Psoas muscle (tissue), 8 donors: ENCODE results near the gene SCAMP3. TPM values are rescaled to one million over a fixed set of nuclear protein-coding genes. Genes with fewer than 3 reads are reported as not detected.

ENCODE experiments used
- ATAC-seq, 4 donors: fragments of 200-7000 bp; cut with Tn5 transposase; one replicate each; pipeline ENCODE4 v1.9.1; 2020; ENCODE audit warnings: moderate library complexity in 3 of 4, mild to moderate bottlenecking in 2 of 4
- DNase-seq, 2 donors: peaks; one replicate each; pipeline ENCODE4 v3.0.0-alpha.2; 2020
- H3K27ac ChIP-seq: fragments of 200-600 bp; one replicate; pipeline ENCODE4 v1.8.0; 2022
- H3K27me3 ChIP-seq, 3 donors: fragments of 200-600 bp in 1 of 3; one replicate each; pipeline versions ENCODE4 v1.6.1 to v1.8.0; 2013 to 2022; ENCODE audit warnings: low read length in 2 of 3, mild to moderate bottlenecking in 2 of 3, moderate library complexity in 1 of 3; ENCODE audit not compliant: insufficient read depth in 3 of 3
- H3K36me3 ChIP-seq, 2 donors: fragments of 200-600 bp in 1 of 2; one replicate each; pipeline versions ENCODE4 v1.6.1 to v1.8.0; 2013 to 2022; ENCODE audit warnings: low read depth in 1 of 2, mild to moderate bottlenecking in 1 of 2, moderate library complexity in 1 of 2; ENCODE audit not compliant: insufficient read depth in 1 of 2
- H3K4me1 ChIP-seq: fragments of 200-600 bp; one replicate; pipeline ENCODE4 v1.8.0; 2022
- H3K4me3 ChIP-seq: fragments of 200-600 bp; one replicate; pipeline ENCODE4 v1.8.0; 2022; ENCODE audit warnings: mild to moderate bottlenecking
- H3K9me3 ChIP-seq: fragments of 200-600 bp; one replicate; pipeline ENCODE4 v1.8.0; 2022
- WGBS, 3 donors: extraction: QIAGEN DNeasy Blood & Tissue Kit; methylation state at CpG; one replicate each; pipeline versions ENCODE4 v1.1.6 to v1.1.7; 2013; 5-methylcytosine and 5-hydroxymethylcytosine counted together
- intact Hi-C, 2 donors: fragments of 100-400 bp; cut with DNase I; formaldehyde crosslinking; loops; one replicate each; pipeline versions ENCODE4 v1.11.0 to v1.14.2; 2022
- polyA plus RNA-seq, 3 donors: library from polyadenylated mRNA; stranded (reverse); fragments of 200-250 nt; gene quantifications; one replicate each; pipeline ENCODE4 v1.2.3, GENCODE V29; 2013
- total RNA-seq, 4 donors: library from RNA; stranded (reverse); fragmentation: NEBNext Ultra II Directional in 2 of 4; extraction: Animal tissue kit (Norgen Biotek cat#: 25700) in 2 of 4; gene quantifications; one replicate each; pipeline versions ENCODE4 v1.2.1 to v1.2.4, GENCODE V29; 2021 to 2023
- TF ChIP-seq, protein P1 (sequence below): fragments of 200-600 bp; IDR thresholded peaks from one replicate; pipeline ENCODE4 v1.8.0; 2022; ENCODE audit warnings: antibody characterized with exemption
- donor health status: healthy with polysubstance abuse.
- donor health status: DM: no; HTN: no; CAD: no; lungs with moderate emphysema.
- donor health status: Bipolar disorder and iron deficiency.
- donor health status: healthy.
- donor health status: DM: yes; HTN: yes; CAD: no.
- donor health status: DM: no; HTN: no; CAD: no.
- donor health status: DM: no; HTN: no; CAD: no.
- donor health status: DM: yes; HTN: yes; CAD: no.

The SCAMP3 gene
- total and polyA plus RNA-seq, 7 donors, result 49.5 to 159 (median 70.7) TPM

DNA sequence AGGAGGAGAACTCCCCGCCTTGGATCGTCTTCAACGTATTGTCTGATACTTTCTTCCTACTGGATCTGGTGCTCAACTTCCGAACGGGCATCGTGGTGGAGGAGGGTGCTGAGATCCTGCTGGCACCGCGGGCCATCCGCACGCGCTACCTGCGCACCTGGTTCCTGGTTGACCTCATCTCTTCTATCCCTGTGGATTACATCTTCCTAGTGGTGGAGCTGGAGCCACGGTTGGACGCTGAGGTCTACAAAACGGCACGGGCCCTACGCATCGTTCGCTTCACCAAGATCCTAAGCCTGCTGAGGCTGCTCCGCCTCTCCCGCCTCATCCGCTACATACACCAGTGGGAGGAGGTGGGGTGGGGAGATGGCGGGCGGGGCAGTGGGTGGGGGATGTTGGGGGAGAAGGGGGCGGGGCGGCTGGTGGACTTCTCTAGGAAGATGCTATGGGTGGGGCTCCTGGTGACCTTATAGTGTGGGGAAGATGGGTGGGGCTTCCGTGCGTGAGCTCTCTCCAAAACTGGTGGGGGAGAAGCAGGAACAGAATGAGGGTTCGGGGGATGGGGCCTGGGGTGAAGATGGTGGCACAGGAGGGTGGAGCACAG, 20.4 kb upstream of the SCAMP3 start:
- Histone ChIP-seq H3K9me3 (no peaks in the 10 kb centered on the region), H3K27me3 (no peaks in the 10 kb centered on the region), H3K27ac (no peak overlapping the region), H3K4me1 (peaks cover 7% of the 10 kb centered on the region), H3K4me3 (no peak overlapping the region), H3K36me3 (no peaks in the 10 kb centered on the region)
- DNase-seq (no peak), ATAC-seq (no peak)
- 93% methylated on average over 25 to 29 of the region's 29 CpGs for WGBS, 3 donors
- intact Hi-C loops, result no loop called here
- TF ChIP-seq, protein P1, sequence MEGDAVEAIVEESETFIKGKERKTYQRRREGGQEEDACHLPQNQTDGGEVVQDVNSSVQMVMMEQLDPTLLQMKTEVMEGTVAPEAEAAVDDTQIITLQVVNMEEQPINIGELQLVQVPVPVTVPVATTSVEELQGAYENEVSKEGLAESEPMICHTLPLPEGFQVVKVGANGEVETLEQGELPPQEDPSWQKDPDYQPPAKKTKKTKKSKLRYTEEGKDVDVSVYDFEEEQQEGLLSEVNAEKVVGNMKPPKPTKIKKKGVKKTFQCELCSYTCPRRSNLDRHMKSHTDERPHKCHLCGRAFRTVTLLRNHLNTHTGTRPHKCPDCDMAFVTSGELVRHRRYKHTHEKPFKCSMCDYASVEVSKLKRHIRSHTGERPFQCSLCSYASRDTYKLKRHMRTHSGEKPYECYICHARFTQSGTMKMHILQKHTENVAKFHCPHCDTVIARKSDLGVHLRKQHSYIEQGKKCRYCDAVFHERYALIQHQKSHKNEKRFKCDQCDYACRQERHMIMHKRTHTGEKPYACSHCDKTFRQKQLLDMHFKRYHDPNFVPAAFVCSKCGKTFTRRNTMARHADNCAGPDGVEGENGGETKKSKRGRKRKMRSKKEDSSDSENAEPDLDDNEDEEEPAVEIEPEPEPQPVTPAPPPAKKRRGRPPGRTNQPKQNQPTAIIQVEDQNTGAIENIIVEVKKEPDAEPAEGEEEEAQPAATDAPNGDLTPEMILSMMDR, result no peak

GRCh38 chr1:155279268-155279667, 17.1 kb upstream of the SCAMP3 start:
- no peaks in the 10 kb centered on the region for H3K9me3 ChIP-seq
- H3K27ac ChIP-seq, result no peak overlapping the region
- no peaks in the 10 kb centered on the region for H3K36me3 ChIP-seq
- intact Hi-C loops, result loop anchor here in 1 of 2 donors (5.0 kb wide), 1 partner anchor 43 kb away; the partner anchor contains the start of gene RUSC1
- DNase-seq (no peak), ATAC-seq (no peak)
- H3K4me3 ChIP-seq, result no peak overlapping the region
- H3K4me1 ChIP-seq, result peaks cover 16% of the 10 kb centered on the region
- TF ChIP-seq, protein P1, result no peak
- 72 to 77% (median 72%) methylated on average over 2 of the region's 2 CpGs for WGBS, 3 donors
- no peaks in the 10 kb centered on the region for H3K27me3 ChIP-seq

DNA sequence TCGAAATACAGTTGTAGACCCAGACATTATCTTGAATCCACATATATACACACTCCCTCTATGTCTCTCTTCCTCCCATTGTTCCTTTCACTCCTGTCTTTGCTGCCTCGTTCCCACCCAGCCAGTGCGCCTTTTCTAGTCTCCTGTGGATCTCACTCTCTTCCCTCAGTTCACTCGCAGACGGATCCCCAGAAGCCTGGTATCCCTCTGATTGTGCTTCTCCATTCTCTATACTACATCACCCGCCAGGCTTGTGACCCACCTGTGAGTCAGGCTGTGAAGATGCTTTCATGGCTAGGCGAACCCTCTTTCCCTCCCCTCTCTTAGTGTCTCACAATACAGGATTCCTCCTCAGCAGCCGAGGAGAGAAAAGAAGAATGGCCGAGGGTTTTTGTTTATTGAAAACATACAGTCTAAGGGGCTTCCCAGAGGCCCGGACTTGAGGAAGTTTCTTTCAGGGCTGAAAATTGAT, 16.6 kb upstream of the SCAMP3 start:
- Histone ChIP-seq H3K27ac (no peak overlapping the region), H3K4me3 (no peak overlapping the region), H3K27me3 (no peaks in the 10 kb centered on the region), H3K9me3 (no peaks in the 10 kb centered on the region), H3K4me1 (peaks cover 16% of the 10 kb centered on the region), H3K36me3 (no peaks in the 10 kb centered on the region)
- 48 to 56% (median 54%) methylated on average over 10 of the region's 10 CpGs for WGBS, 3 donors
- intact Hi-C loops, result loop anchor here in 1 of 2 donors (5.0 kb wide), 1 partner anchor 44 kb away; the partner anchor contains the start of gene RUSC1
- DNase-seq, result no peak
- ATAC-seq, result no peak
- TF ChIP-seq, protein P1, result no peak

DNA sequence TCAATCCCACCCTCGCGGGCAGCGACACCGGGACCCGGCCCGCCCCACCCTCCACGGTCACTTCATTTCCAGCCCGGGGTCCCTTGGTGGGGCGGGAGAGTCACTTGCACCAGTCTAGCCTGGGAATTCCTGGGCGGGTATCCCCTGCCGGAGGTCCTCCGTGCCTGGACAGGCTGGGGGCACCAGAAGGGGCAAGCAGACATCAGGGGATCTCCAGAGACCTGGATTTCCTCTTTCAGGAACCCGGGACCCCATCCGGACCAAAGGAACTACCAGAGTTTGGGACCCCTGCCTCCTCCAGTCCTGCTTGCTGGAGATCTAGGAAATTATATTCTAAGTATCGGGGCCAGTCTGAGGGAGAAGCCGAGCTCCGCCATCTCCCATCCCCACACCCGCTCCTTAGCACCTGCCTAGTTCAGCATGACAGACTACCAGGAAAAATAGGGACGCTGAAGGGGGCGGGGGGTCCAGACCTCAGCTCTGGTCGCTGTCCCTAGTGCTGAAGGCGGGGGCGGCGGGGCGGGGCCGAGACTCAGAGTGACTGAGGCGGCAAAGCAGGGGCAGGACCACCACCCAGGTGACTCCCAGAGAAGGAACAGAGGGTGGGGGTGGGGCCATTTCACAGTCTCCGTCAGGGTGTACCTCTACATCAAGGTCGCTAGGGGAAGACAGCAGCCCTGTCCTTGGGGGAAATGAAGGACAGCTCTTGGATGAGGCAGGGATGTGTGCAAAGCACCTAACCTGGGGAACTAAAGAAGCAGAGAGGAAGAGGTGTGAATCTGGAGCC, 15.9 kb upstream of the SCAMP3 start:
- Histone ChIP-seq H3K27ac (peak overlapping the region; percentile 39), H3K9me3 (no peaks in the 10 kb centered on the region), H3K4me1 (peaks cover 16% of the 10 kb centered on the region), H3K36me3 (no peaks in the 10 kb centered on the region), H3K4me3 (peak overlapping the region; percentile 86), H3K27me3 (no peaks in the 10 kb centered on the region)
- TF ChIP-seq, protein P1, result no peak
- intact Hi-C loops, result loop anchor here (2.0 to 5.0 kb wide), 2 partner anchors 44 to 45 kb away; partner anchors contain the start of gene RUSC1 (in 1 of the 2)
- WGBS, 3 donors, result 2 to 3% (median 3%) methylated on average over 25 to 29 of the region's 29 CpGs
- ATAC-seq, result peak in 1 of 4 donors; percentile 12
- peak; percentile 64 to 69 for DNase-seq
